Adrenal gland (tissue), 5 donors: Measurements from ENCODE around the gene SNRK.

Source experiments
- CTCF ChIP-seq, 6 experiments: fragments of 450-650 bp in 4 of 6; fragments of 200-600 bp in 2 of 6; sonication (generic) in 1 of 6; IDR thresholded peaks; 1 replicate in 5 of 6; 2 replicates in 1 of 6; pipeline versions ENCODE4 v1.5.1 to v1.8.0; 2016 to 2021; ENCODE audit warnings: antibody characterized with exemption in 6 of 6, mild to moderate bottlenecking in 2 of 6, moderate library complexity in 1 of 6
- POLR2A ChIP-seq, 2 donors: fragments of 450-650 bp; IDR thresholded peaks; one replicate each; pipeline ENCODE4 v1.6.1; 2017; ENCODE audit warnings: antibody characterized with exemption in 2 of 2, mild to moderate bottlenecking in 2 of 2, moderate library complexity in 1 of 2
- donor health status: DM: no; HTN: no; CAD: no.

GRCh38 chr3:43345246-43345645, 58.9 kb downstream of the SNRK start:
- TF ChIP-seq CTCF (IDR thresholded peaks at IDR 0.05) (no peak), POLR2A (IDR thresholded peaks at IDR 0.05) (no peak)
